Measurements from ENCODE around the gene KCNQ1. TPM values are rescaled to one million over a fixed set of nuclear protein-coding genes. Genes with fewer than 3 reads are reported as not detected.

The KCNQ1 gene
- total and polyA plus RNA-seq, 2 donors (not counting 3 experiments of a cell fraction or from before 2014, with no cell fraction given), result 0.07 to 0.09 TPM

DNA sequence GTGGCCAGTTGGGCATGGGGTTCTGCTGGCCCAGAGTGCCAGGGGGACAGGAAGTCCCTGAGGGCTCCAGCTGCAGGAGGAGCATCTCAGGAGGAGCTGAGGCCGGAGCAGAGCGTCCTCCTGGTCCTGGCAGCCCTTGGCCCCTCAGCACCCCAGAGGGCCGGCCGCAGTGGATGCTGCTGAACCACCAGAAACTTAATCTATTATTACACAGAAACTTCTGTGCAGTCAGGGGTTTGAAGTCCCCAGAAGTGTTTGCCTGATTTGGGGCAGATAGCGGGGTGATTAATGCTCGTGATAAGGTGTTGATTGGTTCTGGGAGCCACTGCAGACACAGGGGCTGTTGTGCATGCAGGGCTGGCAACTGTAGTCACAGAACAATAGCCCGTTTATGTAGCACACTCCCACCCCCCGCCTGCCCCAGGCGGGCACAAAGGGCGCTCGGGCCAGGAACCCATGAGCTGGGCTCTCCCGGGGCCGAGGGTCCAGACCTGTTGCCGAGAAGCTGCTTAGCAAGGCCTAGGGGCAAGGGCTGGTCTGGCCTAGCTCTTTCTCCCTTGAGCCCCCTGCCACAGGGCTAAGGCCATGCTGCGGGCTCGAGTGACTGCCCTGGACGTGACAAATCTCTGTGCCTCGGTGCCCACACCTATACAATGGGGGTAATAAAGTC is 284.0 kb downstream of the KCNQ1 start:
- Histone ChIP-seq H3K79me2 (ENCODE audit: control insufficient read depth, insufficient read depth, low read length) (no peaks in the 10 kb centered on the region), H3K9me3 (replicated peaks; ENCODE audit: control insufficient read depth, insufficient read depth, low read length) (no peaks in the 10 kb centered on the region), H3K4me2 (ENCODE audit: insufficient read depth, low read length) (no peak overlapping the region), H3K9me1 (replicated peaks; ENCODE audit: control insufficient read depth, extremely low read depth, insufficient read depth, low read length) (no peaks in the 10 kb centered on the region), H3K27me3 (ENCODE audit: control insufficient read depth in 2 of 2, insufficient read depth in 2 of 2, low read length in 2 of 2) (peaks cover 0 to 3% of the 10 kb centered on the region in 2 experiments), H3K4me3 (replicated peaks in 1 of 3; ENCODE audit: insufficient read depth in 1 of 3, low read depth in 1 of 3, low read length in 3 of 3) (no peak overlapping the region), H2AFZ (ENCODE audit: low read depth, low read length) (no peak overlapping the region), H3K36me3 (ENCODE audit: control insufficient read depth in 2 of 2, extremely low read depth in 1 of 2, insufficient read depth in 2 of 2, low read length in 2 of 2) (no peaks in the 10 kb centered on the region), H3K9ac (replicated peaks; ENCODE audit: extremely low read depth, insufficient read depth, low read length) (no peak overlapping the region), H3K4me1 (ENCODE audit: control insufficient read depth, extremely low read depth, insufficient read depth, low read length) (no peaks in the 10 kb centered on the region), H3K27ac (ENCODE audit: insufficient read depth, low read depth, low read length) (no peak overlapping the region), H4K20me1 (replicated peaks; ENCODE audit: control insufficient read depth, extremely low read depth, insufficient read depth, low read length) (no peaks in the 10 kb centered on the region)
- CTCF ChIA-PET, result no interaction called here
- FAIRE-seq (no peak), DNase-seq (ENCODE audit: low read depth, low spot score) (no peak)
- POLR2A ChIA-PET, result no interaction called here
- dilution Hi-C loops (cut with MboI; ENCODE audit: extremely low pct_ligation_motif_present, low sequenced_read_pairs), result no loop called here
- no peak for TF ChIP-seq EZH2 (IDR thresholded peaks at IDR 0.05; ENCODE audit: borderline replicate concordance, low read depth, low read length, severe bottlenecking)
- TF ChIP-seq, protein P1, sequence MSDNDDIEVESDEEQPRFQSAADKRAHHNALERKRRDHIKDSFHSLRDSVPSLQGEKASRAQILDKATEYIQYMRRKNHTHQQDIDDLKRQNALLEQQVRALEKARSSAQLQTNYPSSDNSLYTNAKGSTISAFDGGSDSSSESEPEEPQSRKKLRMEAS (IDR thresholded peaks at IDR 0.05; ENCODE audit: insufficient read depth, insufficient read length), result no peak
- TF ChIP-seq FOS (IDR thresholded peaks at IDR 0.05; ENCODE audit: borderline replicate concordance, insufficient read depth, low read length), result no peak
- TF ChIP-seq MYC (IDR thresholded peaks at IDR 0.05; ENCODE audit: low read depth, low read length), result no peak
- no peak for TF ChIP-seq GATA2 (IDR thresholded peaks at IDR 0.05; ENCODE audit: insufficient read depth, insufficient read length, low read depth, low read length)
- TF ChIP-seq POLR2A (IDR thresholded peaks at IDR 0.05; ENCODE audit: low read depth, low read length), result no peak
- intact Hi-C loops (cut with micrococcal nuclease), result no loop called here
- BruUV-seq (replicated peaks), result no TSS peak

DNA sequence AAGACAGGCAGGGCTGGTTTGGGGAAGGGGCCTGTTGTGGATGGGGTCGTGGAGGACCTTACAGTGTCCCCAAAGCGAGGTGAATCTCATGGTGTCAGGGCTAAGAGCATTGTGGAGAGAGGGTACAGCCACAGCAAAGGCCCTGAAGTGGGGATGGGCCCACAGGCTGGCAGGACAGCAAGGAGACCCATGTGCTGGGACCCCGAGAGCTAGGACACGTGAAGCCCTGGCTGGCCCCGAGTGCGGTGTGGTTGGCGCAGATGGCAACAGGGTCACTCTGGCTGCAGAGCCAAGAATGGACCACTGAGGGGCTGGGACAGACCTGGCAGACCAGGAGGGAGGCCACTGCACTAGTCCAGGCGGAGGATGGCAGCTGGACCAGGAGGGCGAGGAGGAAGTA is 285.0 kb downstream of the KCNQ1 start:
- Histone ChIP-seq H3K9ac (replicated peaks; ENCODE audit: extremely low read depth, insufficient read depth, low read length) (no peak overlapping the region), H3K27me3 (ENCODE audit: control insufficient read depth in 2 of 2, insufficient read depth in 2 of 2, low read length in 2 of 2) (peaks cover 0 to 2% of the 10 kb centered on the region in 2 experiments), H3K4me3 (replicated peaks in 1 of 3; ENCODE audit: insufficient read depth in 1 of 3, low read depth in 1 of 3, low read length in 3 of 3) (no peak overlapping the region), H3K4me1 (ENCODE audit: control insufficient read depth, extremely low read depth, insufficient read depth, low read length) (no peaks in the 10 kb centered on the region), H3K9me3 (replicated peaks; ENCODE audit: control insufficient read depth, insufficient read depth, low read length) (no peaks in the 10 kb centered on the region), H3K4me2 (ENCODE audit: insufficient read depth, low read length) (no peak overlapping the region), H2AFZ (ENCODE audit: low read depth, low read length) (no peak overlapping the region), H4K20me1 (replicated peaks; ENCODE audit: control insufficient read depth, extremely low read depth, insufficient read depth, low read length) (no peaks in the 10 kb centered on the region), H3K9me1 (replicated peaks; ENCODE audit: control insufficient read depth, extremely low read depth, insufficient read depth, low read length) (no peaks in the 10 kb centered on the region), H3K36me3 (ENCODE audit: control insufficient read depth in 2 of 2, extremely low read depth in 1 of 2, insufficient read depth in 2 of 2, low read length in 2 of 2) (no peaks in the 10 kb centered on the region), H3K79me2 (ENCODE audit: control insufficient read depth, insufficient read depth, low read length) (no peaks in the 10 kb centered on the region), H3K27ac (ENCODE audit: insufficient read depth, low read depth, low read length) (no peak overlapping the region)
- FAIRE-seq (no peak), DNase-seq (ENCODE audit: low read depth, low spot score) (no peak)
- POLR2A ChIA-PET, result no interaction called here
- dilution Hi-C loops (cut with MboI; ENCODE audit: extremely low pct_ligation_motif_present, low sequenced_read_pairs), result no loop called here
- BruUV-seq (replicated peaks), result no TSS peak
- no peak for TF ChIP-seq POLR2A (IDR thresholded peaks at IDR 0.05; ENCODE audit: low read depth, low read length)
- TF ChIP-seq EZH2 (IDR thresholded peaks at IDR 0.05; ENCODE audit: borderline replicate concordance, low read depth, low read length, severe bottlenecking), result no peak
- no peak for TF ChIP-seq POLR2AphosphoS5 (IDR thresholded peaks at IDR 0.05; ENCODE audit: insufficient read depth, low read depth, low read length)
- TF ChIP-seq MYC (IDR thresholded peaks at IDR 0.05; ENCODE audit: low read depth, low read length), result no peak
- TF ChIP-seq, protein P2, sequence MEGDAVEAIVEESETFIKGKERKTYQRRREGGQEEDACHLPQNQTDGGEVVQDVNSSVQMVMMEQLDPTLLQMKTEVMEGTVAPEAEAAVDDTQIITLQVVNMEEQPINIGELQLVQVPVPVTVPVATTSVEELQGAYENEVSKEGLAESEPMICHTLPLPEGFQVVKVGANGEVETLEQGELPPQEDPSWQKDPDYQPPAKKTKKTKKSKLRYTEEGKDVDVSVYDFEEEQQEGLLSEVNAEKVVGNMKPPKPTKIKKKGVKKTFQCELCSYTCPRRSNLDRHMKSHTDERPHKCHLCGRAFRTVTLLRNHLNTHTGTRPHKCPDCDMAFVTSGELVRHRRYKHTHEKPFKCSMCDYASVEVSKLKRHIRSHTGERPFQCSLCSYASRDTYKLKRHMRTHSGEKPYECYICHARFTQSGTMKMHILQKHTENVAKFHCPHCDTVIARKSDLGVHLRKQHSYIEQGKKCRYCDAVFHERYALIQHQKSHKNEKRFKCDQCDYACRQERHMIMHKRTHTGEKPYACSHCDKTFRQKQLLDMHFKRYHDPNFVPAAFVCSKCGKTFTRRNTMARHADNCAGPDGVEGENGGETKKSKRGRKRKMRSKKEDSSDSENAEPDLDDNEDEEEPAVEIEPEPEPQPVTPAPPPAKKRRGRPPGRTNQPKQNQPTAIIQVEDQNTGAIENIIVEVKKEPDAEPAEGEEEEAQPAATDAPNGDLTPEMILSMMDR (IDR thresholded peaks at IDR 0.05; ENCODE audit: extremely low read depth in 1 of 2, insufficient read depth in 1 of 2, low read depth in 1 of 2, low read length in 2 of 2), result no peak
- no peak for TF ChIP-seq JUN (IDR thresholded peaks at IDR 0.05; ENCODE audit: borderline replicate concordance, insufficient read depth, insufficient read length, low read depth)
- TF ChIP-seq FOS (IDR thresholded peaks at IDR 0.05; ENCODE audit: borderline replicate concordance, insufficient read depth, low read length), result no peak
- no peak for TF ChIP-seq GATA2 (IDR thresholded peaks at IDR 0.05; ENCODE audit: insufficient read depth, insufficient read length, low read depth, low read length)
- TF ChIP-seq, protein P1 (IDR thresholded peaks at IDR 0.05; ENCODE audit: insufficient read depth, insufficient read length), result no peak
- intact Hi-C loops (cut with micrococcal nuclease), result no loop called here
- CTCF ChIA-PET, result no interaction called here
